Mucosa of descending colon (tissue), 3 donors: ENCODE data around the gene TMEM254. TPM values are rescaled to one million over a fixed set of nuclear protein-coding genes. Genes with fewer than 3 reads are reported as not detected.
"Not testable (repeated sequence)": the region's sequence is repeated elsewhere in the genome, so short reads cannot be mapped to it uniquely, and the experiment has no call there.

Experiments
- ATAC-seq: fragments of 200-7000 bp; cut with Tn5 transposase; one replicate; pipeline ENCODE4 v1.9.1; 2020; ENCODE audit warnings: mild to moderate bottlenecking, moderate library complexity
- DNase-seq, 3 donors: peaks; one replicate each; pipeline ENCODE4 v3.0.0-alpha.2; 2020
- H3K36me3 ChIP-seq: fragments of 200-600 bp; one replicate; pipeline ENCODE4 v1.8.0; 2021; ENCODE audit warnings: low read depth, mild to moderate bottlenecking
- H3K4me1 ChIP-seq: fragments of 200-600 bp; one replicate; pipeline ENCODE4 v1.8.0; 2021; ENCODE audit warnings: low read depth, mild to moderate bottlenecking
- H3K4me3 ChIP-seq: fragments of 200-600 bp; one replicate; pipeline ENCODE4 v1.8.0; 2021; ENCODE audit warnings: mild to moderate bottlenecking
- H3K9me3 ChIP-seq: fragments of 200-600 bp; one replicate; pipeline ENCODE4 v1.8.0; 2021; ENCODE audit warnings: mild to moderate bottlenecking
- intact Hi-C, 2 donors: fragments of 100-400 bp; cut with DNase I in 1 of 2; cut with micrococcal nuclease in 1 of 2; formaldehyde crosslinking; loops; one replicate each; pipeline versions ENCODE4 v1.11.0 to v1.11.1; 2022; cut with DNase I, micrococcal nuclease
- total RNA-seq, 3 donors: library from RNA; stranded (reverse); fragmentation: NEBNext Ultra II Directional in 2 of 3; extraction: Animal tissue kit (Norgen Biotek cat#: 25700) in 2 of 3; gene quantifications; one replicate each; pipeline versions ENCODE4 v1.2.1 to v1.2.4, GENCODE V29; 2021 to 2023
- TF ChIP-seq, protein P1 (sequence below): fragments of 200-600 bp; IDR thresholded peaks from one replicate; pipeline ENCODE4 v1.8.0; 2022; ENCODE audit warnings: antibody characterized with exemption, mild to moderate bottlenecking
- donor health status: DM: no; HTN: no; CAD: no; lungs with moderate emphysema.
- donor health status: DM: no; HTN: no; CAD: no.
- donor health status: DM: no; HTN: yes; CAD: no.

TMEM254 gene
- total RNA-seq, 3 donors from 2014 or later: 17.2 to 34.5 (median 26.9) TPM

DNA sequence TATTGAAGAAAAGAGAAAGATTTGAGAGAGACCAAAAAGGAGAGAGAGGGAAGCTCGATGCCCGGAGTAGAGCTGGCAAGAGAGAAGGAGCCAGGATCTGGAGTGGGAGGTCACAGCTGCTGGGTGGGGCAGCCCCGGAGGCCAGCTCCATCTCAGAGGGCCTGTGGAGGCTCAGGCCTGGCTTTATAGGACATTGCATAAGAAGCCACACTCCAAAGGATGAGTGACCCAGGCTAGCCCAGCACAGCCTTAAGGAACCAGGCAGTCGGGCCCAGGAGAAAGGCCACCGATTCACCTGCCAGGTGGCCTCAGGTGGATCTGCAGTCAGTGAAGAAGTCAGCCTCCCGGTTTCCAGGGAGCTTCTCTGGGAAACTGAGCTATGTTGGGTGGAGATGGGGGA lies 54.7 kb downstream of the TMEM254 start:
- no peak for ATAC-seq
- Histone ChIP-seq H3K4me3 (no peak overlapping the region), H3K4me1 (no peaks in the 10 kb centered on the region), H3K36me3 (no peaks in the 10 kb centered on the region), H3K9me3 (no peaks in the 10 kb centered on the region)
- DNase-seq: peak in 1 of 3 donors; percentile 60
- intact Hi-C loops: no loop called here
- TF ChIP-seq, protein P1, sequence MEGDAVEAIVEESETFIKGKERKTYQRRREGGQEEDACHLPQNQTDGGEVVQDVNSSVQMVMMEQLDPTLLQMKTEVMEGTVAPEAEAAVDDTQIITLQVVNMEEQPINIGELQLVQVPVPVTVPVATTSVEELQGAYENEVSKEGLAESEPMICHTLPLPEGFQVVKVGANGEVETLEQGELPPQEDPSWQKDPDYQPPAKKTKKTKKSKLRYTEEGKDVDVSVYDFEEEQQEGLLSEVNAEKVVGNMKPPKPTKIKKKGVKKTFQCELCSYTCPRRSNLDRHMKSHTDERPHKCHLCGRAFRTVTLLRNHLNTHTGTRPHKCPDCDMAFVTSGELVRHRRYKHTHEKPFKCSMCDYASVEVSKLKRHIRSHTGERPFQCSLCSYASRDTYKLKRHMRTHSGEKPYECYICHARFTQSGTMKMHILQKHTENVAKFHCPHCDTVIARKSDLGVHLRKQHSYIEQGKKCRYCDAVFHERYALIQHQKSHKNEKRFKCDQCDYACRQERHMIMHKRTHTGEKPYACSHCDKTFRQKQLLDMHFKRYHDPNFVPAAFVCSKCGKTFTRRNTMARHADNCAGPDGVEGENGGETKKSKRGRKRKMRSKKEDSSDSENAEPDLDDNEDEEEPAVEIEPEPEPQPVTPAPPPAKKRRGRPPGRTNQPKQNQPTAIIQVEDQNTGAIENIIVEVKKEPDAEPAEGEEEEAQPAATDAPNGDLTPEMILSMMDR: no peak

DNA sequence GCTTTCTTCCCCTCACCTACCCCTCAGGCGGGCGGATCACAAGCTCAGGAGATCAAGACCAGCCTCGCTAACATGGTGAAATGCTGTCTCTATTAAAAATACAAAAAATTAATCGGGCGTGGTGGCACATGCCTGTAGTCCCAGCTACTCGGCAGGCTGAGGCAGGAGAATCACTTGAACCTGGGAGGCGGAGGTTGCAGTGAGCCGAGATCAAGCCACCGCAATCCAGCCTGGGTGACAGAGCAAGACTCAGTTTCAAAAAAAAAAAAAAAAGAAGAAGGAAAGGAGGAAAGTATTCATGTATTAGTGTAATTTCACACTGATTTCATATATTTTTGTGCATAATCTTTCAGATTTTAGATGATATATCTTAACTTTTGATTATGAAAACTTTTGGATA lies 55.2 kb downstream of the TMEM254 start:
- H3K4me1 ChIP-seq, H3K36me3 ChIP-seq, ATAC-seq, H3K4me3 ChIP-seq, H3K9me3 ChIP-seq, DNase-seq, intact Hi-C loops: not testable (repeated sequence)

DNA sequence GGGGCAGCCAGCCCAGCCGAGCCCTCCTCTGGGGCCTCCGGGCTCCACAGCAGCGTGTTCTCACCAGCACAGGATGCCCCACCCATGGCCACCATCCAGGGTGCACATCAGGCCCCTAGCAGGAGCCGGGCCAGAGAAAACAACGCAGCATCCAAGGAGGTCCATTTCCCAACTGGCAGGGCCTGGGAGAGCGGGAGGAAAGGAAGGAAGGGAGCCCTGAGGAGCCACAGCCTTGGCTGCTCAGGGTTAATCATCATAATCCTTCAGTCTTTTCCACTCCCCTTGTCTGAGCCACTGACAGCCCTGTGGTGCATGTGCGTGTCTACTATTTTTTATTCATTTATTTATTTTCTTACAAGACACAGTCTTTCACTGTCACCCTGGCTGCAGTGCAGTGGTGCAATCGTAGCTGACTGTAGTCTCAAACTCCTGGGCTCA lies 57.7 kb downstream of the TMEM254 start:
- intact Hi-C loops: no loop called here
- peak; percentile 37 for ATAC-seq
- peak; percentile 47 to 85 (median 61) for DNase-seq
- H3K4me1 ChIP-seq: no peaks in the 10 kb centered on the region
- no peaks in the 10 kb centered on the region for H3K36me3 ChIP-seq
- H3K9me3 ChIP-seq: no peaks in the 10 kb centered on the region
- no peak overlapping the region for H3K4me3 ChIP-seq
- TF ChIP-seq, protein P1: no peak

DNA sequence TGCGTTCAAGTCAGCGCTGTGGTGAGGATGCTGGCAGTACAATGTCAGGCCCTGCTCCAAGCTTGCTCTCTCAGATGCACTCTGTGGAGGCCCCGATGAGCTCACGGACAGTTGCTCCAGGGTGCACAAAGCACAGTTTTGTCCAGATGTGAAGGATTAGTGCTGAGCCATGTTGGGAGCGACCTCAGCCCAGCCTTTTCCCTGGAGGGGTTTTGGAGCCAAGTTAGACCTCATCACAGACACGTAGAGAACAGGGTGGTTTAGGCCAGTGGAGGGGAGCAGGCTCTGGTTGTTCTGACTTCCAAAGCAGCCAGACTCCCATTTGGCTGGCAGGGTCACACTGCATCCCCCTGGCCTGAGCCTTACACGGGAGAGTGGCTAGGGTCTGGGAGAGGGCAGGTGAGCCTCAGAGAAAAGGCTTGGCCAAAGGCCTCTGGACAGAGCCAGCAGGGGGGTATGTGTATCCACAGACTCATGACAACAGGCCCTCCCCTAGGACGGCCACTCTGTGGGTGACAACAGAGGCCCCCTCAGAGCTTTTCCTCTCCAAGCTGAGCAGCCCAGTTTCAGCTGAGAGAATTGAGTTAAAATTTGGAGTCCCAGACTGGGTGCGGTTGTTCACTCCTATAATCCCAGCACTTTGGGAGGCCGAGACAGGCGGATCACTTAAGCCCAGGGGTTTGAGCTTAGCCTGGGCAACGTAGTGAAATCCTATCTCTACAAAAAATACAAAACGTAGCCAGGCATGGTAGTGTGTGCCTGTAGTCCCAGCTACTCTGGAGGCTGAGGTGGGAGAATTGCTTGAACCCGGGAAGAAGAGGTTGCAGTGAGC lies 58.8 kb downstream of the TMEM254 start:
- TF ChIP-seq, protein P1: no peak
- Histone ChIP-seq H3K36me3 (no peaks in the 10 kb centered on the region), H3K4me1 (no peaks in the 10 kb centered on the region), H3K4me3 (no peak overlapping the region), H3K9me3 (no peaks in the 10 kb centered on the region)
- intact Hi-C loops: no loop called here
- ATAC-seq (peak; percentile 51), DNase-seq (no peak)

DNA sequence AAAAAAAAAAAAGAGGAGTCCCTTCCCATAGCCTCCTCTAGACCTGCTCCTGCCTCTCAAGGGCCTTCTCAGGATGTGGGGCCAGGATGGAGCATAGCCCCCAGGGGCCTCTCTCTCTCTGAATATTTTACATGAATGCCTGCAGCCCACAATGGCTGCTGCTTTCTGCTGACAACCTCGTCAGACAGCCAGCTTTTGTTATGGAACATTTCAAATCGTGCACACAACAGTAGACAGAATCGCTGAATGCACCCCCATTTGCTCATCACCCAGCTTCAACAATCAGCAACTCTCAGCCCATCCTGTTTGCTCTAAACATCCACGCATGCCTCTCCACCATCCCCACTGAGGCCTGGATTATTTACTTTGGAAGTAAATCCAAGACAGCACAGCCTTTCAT lies 59.5 kb downstream of the TMEM254 start:
- TF ChIP-seq, protein P1: no peak
- H3K4me3 ChIP-seq: no peak overlapping the region
- no peak for ATAC-seq
- no peaks in the 10 kb centered on the region for H3K36me3 ChIP-seq
- H3K4me1 ChIP-seq: no peaks in the 10 kb centered on the region
- DNase-seq: no peak
- intact Hi-C loops: no loop called here
- no peaks in the 10 kb centered on the region for H3K9me3 ChIP-seq

DNA sequence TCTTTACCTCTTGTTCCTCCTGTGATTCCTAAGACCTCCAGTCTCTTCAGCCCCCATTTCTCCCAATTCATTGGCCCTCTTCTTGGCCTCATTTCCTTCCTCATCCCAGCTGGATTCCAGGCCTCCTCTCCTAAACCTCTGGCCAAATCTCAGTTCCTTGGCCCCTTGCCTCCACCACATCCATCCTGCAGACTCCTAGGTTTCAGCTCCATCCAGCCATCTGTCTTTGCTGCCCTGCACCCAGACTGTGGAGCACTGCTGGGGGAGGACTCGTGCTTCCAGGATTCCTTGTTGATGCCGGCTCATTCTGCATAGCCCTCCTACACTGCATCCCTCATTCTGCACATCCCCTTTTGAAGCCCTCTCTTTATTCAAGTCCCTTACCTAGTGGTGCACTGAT lies 60.8 kb downstream of the TMEM254 start:
- DNase-seq: no peak
- Histone ChIP-seq H3K36me3 (no peaks in the 10 kb centered on the region), H3K9me3 (no peaks in the 10 kb centered on the region), H3K4me3 (no peak overlapping the region), H3K4me1 (peaks cover 5% of the 10 kb centered on the region)
- TF ChIP-seq, protein P1: no peak
- ATAC-seq: no peak
- intact Hi-C loops: no loop called here
